ENCODE data around the gene MSANTD1. TPM values are rescaled to one million over a fixed set of nuclear protein-coding genes. Genes with fewer than 3 reads are reported as not detected.

MSANTD1 gene
- polyA plus RNA-seq, 1 of the 3 experiments (the other 2 are of a cell fraction): 0.15 TPM

DNA sequence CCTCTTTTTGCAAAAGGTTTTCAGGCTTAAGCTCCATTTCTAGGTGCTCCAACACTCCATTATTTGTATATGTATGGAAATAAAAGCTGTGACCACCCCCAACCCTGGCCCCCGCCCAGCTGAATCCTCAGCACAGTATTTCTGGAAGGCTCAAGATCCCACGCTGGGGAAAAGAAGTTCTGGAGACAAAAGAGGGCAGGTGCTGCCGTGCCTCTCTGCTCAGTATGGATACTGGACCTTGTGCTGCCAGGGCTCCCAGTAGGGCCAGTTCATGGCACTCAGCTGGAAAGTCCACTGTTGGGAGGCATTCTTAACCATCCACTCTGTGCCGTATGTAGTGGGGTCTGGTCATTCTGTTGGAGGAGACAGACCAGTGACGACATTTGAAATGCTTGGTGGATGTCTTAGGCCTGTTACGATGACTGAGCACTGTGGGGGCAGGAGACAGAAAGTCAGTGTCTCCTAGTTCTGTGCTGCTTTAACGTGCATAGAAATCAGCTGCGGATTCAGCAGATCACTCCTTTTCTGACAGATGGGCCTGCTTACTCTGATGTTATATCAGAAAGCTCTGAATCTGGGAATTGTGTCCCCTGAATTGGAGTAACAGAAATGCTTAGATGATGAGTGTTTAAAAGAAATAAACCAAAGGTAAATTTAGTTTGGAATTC is 48.4 kb upstream of the MSANTD1 start:
- Histone ChIP-seq H3K4me1 (ENCODE audit: control insufficient read depth in 1 of 2, insufficient read depth in 2 of 2, low read depth in 1 of 2, low read length in 1 of 2) (peaks cover 0 to 13% of the 10 kb centered on the region in 2 experiments; a peak in 1 of 4 replicates), H4K20me1 (ENCODE audit: insufficient read depth) (no peaks in the 10 kb centered on the region), H3K9me3 (no peaks in the 10 kb centered on the region), H3K4me2 (no peak overlapping the region), H3K27me3 (ENCODE audit: insufficient read depth) (no peaks in the 10 kb centered on the region), H3K9ac (no peak overlapping the region), H3F3A (replicated peaks; ENCODE audit: insufficient read depth) (no peaks in the 10 kb centered on the region), H3K4me3 (ENCODE audit: low read depth in 2 of 2, low read length in 1 of 2) (no peak overlapping the region), H2AFZ (ENCODE audit: low read depth) (no peak overlapping the region), H3K27ac (ENCODE audit: low read depth in 2 of 2, low read length in 1 of 2) (no peak overlapping the region), H3K9me2 (no peaks in the 10 kb centered on the region), H3K36me3 (replicated peaks in 1 of 2; ENCODE audit: control insufficient read depth in 1 of 2, insufficient read depth in 2 of 2, low read length in 1 of 2) (peaks cover 21 to 38% of the 10 kb centered on the region in 2 experiments), H3K79me2 (ENCODE audit: insufficient read depth) (no peaks in the 10 kb centered on the region)
- TF ChIP-seq NFIC (IDR thresholded peaks at IDR 0.05; ENCODE audit: borderline replicate concordance): no peak
- TF ChIP-seq SIN3A (IDR thresholded peaks at IDR 0.05; ENCODE audit: borderline replicate concordance, low read depth, low read length): no peak
- TF ChIP-seq EP300 (IDR thresholded peaks at IDR 0.05; ENCODE audit: borderline replicate concordance in 1 of 2, low read depth in 1 of 2, low read length in 1 of 2): no peak
- no peak for TF ChIP-seq SMC3 (IDR thresholded peaks at IDR 0.05; ENCODE audit: low read depth, low read length)
- TF ChIP-seq CHD2 (IDR thresholded peaks at IDR 0.05; ENCODE audit: low read length, partially characterized antibody): no peak
- TF ChIP-seq RCOR1 (IDR thresholded peaks at IDR 0.05; ENCODE audit: low read length): no peak
- no peak for TF ChIP-seq FOSL2 (IDR thresholded peaks at IDR 0.05; ENCODE audit: borderline replicate concordance, low read depth)
- DNase-seq: no peak
- POLR2A ChIA-PET: no interaction called here
- CTCF ChIA-PET: interaction anchor here (0.8 to 1.9 kb wide), 5 partner anchors 9 to 95 kb away, joined by 3 to 6 read pairs (median 3); no protein-coding TSS in a partner anchor
- 92% methylated on average over 8 of the region's 8 CpGs for WGBS (ENCODE audit: low lambda C conversion rate)

GRCh38 chr4:3201718-3202702 is 46.9 kb upstream of the MSANTD1 start:
- 95% methylated on average over 11 of the region's 11 CpGs for WGBS (ENCODE audit: low lambda C conversion rate)
- Histone ChIP-seq H3K27ac (ENCODE audit: low read depth in 2 of 2, low read length in 1 of 2) (no peak overlapping the region), H3K4me2 (no peak overlapping the region), H4K20me1 (ENCODE audit: insufficient read depth) (no peaks in the 10 kb centered on the region), H3K79me2 (ENCODE audit: insufficient read depth) (no peaks in the 10 kb centered on the region), H3K27me3 (ENCODE audit: insufficient read depth) (no peaks in the 10 kb centered on the region), H3K9me3 (no peaks in the 10 kb centered on the region), H3K9ac (no peak overlapping the region), H3K9me2 (no peaks in the 10 kb centered on the region), H3K36me3 (replicated peaks in 1 of 2; ENCODE audit: control insufficient read depth in 1 of 2, insufficient read depth in 2 of 2, low read length in 1 of 2) (peaks cover 26 to 46% of the 10 kb centered on the region in 2 experiments), H3K4me3 (ENCODE audit: low read depth in 2 of 2, low read length in 1 of 2) (no peak overlapping the region), H3K4me1 (ENCODE audit: control insufficient read depth in 1 of 2, insufficient read depth in 2 of 2, low read depth in 1 of 2, low read length in 1 of 2) (peaks cover 0 to 8% of the 10 kb centered on the region in 2 experiments; a peak in 1 of 4 replicates), H2AFZ (ENCODE audit: low read depth) (no peak overlapping the region), H3F3A (replicated peaks; ENCODE audit: insufficient read depth) (no peaks in the 10 kb centered on the region)
- no peak for DNase-seq
- no peak for TF ChIP-seq TAF1 (IDR thresholded peaks at IDR 0.05; ENCODE audit: borderline replicate concordance, low read depth, low read length)
- no peak for TF ChIP-seq RXRA (IDR thresholded peaks at IDR 0.05; ENCODE audit: borderline replicate concordance, low read depth)
- CTCF ChIA-PET: interaction anchor here (1.0 to 1.1 kb wide), 2 partner anchors 8 to 45 kb away, joined by 3 read pairs; no protein-coding TSS in a partner anchor
- POLR2A ChIA-PET: no interaction called here
